ENCODE measurements around the gene MAB21L4. TPM values are rescaled to one million over a fixed set of nuclear protein-coding genes. Genes with fewer than 3 reads are reported as not detected.

Gene MAB21L4
- total and polyA plus RNA-seq, 2 donors (not counting 3 experiments of a cell fraction or from before 2014, with no cell fraction given), result not detected

DNA sequence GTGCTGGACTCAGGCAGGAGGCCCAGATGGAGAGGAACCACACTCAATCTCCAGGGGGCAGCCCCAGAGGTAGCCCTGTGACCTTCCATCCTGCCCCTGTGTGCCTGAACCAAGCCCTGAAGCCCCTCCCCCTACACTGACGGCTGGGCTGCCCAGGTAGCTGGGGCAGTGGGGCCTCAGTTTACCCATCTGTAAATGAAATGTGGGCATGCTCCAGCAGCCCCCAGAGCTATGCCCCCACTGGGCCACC, 26.0 kb upstream of the MAB21L4 start:
- FAIRE-seq, result no peak
- Histone ChIP-seq H3K4me1 (ENCODE audit: control insufficient read depth, extremely low read depth, insufficient read depth, low read length) (no peaks in the 10 kb centered on the region), H4K20me1 (replicated peaks; ENCODE audit: control insufficient read depth, extremely low read depth, insufficient read depth, low read length) (no peaks in the 10 kb centered on the region), H3K4me3 (replicated peaks in 1 of 3; ENCODE audit: insufficient read depth in 1 of 3, low read depth in 1 of 3, low read length in 3 of 3) (no peak overlapping the region), H2AFZ (ENCODE audit: low read depth, low read length) (no peak overlapping the region), H3K79me2 (ENCODE audit: control insufficient read depth, insufficient read depth, low read length) (no peaks in the 10 kb centered on the region), H3K4me2 (ENCODE audit: insufficient read depth, low read length) (no peak overlapping the region), H3K9me3 (replicated peaks; ENCODE audit: control insufficient read depth, insufficient read depth, low read length) (no peaks in the 10 kb centered on the region), H3K9ac (replicated peaks; ENCODE audit: extremely low read depth, insufficient read depth, low read length) (no peak overlapping the region), H3K27ac (ENCODE audit: insufficient read depth, low read depth, low read length) (no peak overlapping the region), H3K27me3 (ENCODE audit: control insufficient read depth in 2 of 2, insufficient read depth in 2 of 2, low read length in 2 of 2) (no peaks in the 10 kb centered on the region), H3K36me3 (ENCODE audit: control insufficient read depth in 2 of 2, extremely low read depth in 1 of 2, insufficient read depth in 2 of 2, low read length in 2 of 2) (no peaks in the 10 kb centered on the region), H3K9me1 (replicated peaks; ENCODE audit: control insufficient read depth, extremely low read depth, insufficient read depth, low read length) (no peaks in the 10 kb centered on the region)
- TF ChIP-seq MYC (IDR thresholded peaks at IDR 0.05; ENCODE audit: low read depth, low read length), result no peak
- no peak for TF ChIP-seq MAX (IDR thresholded peaks at IDR 0.05; ENCODE audit: insufficient read depth, insufficient read length)
- TF ChIP-seq FOS (IDR thresholded peaks at IDR 0.05; ENCODE audit: borderline replicate concordance, insufficient read depth, low read length), result no peak
- TF ChIP-seq POLR2A (IDR thresholded peaks at IDR 0.05; ENCODE audit: low read depth, low read length), result no peak
- no peak for TF ChIP-seq POLR2AphosphoS5 (IDR thresholded peaks at IDR 0.05; ENCODE audit: insufficient read depth, low read depth, low read length)
- dilution Hi-C loops (cut with MboI; ENCODE audit: extremely low pct_ligation_motif_present, low sequenced_read_pairs) (no loop called here), intact Hi-C loops (cut with micrococcal nuclease) (no loop called here)
- no peak for DNase-seq (ENCODE audit: low read depth, low spot score)
- no TSS peak for BruUV-seq (replicated peaks)
- ChIA-PET CTCF (no interaction called here), POLR2A (no interaction called here)

DNA sequence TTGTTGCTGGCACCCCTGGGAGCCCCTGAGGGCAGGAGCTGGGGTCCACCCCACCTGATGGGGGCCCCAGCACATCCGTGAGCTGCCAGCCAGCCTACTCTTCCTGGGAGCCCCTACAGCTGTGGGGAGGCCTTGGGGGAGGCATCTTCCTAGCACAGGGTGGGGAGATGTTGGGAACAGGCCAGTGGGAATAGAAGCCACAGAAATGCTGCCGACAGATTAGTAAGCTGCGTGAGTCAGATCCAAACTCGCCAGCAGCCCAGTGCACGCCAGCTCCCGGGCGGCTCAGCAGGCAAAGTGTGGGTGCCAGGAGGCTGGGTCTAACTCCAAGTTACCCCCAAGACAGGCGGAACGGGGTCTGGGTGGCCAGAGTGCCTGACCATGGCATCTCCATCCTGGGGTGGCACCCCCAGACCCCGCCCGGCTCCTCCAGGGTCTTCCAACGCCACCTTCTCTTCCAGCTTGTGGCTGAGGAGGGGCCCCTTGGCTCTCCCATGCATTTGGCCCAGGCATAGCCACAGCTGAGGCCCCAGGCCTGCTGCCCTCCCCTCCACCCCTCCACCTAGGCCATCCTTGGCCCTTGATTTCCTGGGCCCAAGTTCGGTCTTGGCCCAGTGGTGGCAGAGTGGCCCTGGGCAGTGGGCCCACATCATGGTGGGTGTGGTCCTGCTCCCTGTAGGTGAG, 25.5 kb upstream of the MAB21L4 start:
- Histone ChIP-seq H3K9ac (replicated peaks; ENCODE audit: extremely low read depth, insufficient read depth, low read length) (no peak overlapping the region), H3K4me3 (replicated peaks in 1 of 3; ENCODE audit: insufficient read depth in 1 of 3, low read depth in 1 of 3, low read length in 3 of 3) (no peak overlapping the region), H3K27ac (ENCODE audit: insufficient read depth, low read depth, low read length) (no peak overlapping the region), H2AFZ (ENCODE audit: low read depth, low read length) (no peak overlapping the region), H3K9me1 (replicated peaks; ENCODE audit: control insufficient read depth, extremely low read depth, insufficient read depth, low read length) (no peaks in the 10 kb centered on the region), H3K36me3 (ENCODE audit: control insufficient read depth in 2 of 2, extremely low read depth in 1 of 2, insufficient read depth in 2 of 2, low read length in 2 of 2) (no peaks in the 10 kb centered on the region), H4K20me1 (replicated peaks; ENCODE audit: control insufficient read depth, extremely low read depth, insufficient read depth, low read length) (no peaks in the 10 kb centered on the region), H3K4me2 (ENCODE audit: insufficient read depth, low read length) (no peak overlapping the region), H3K9me3 (replicated peaks; ENCODE audit: control insufficient read depth, insufficient read depth, low read length) (no peaks in the 10 kb centered on the region), H3K4me1 (ENCODE audit: control insufficient read depth, extremely low read depth, insufficient read depth, low read length) (no peaks in the 10 kb centered on the region), H3K27me3 (ENCODE audit: control insufficient read depth in 2 of 2, insufficient read depth in 2 of 2, low read length in 2 of 2) (no peaks in the 10 kb centered on the region), H3K79me2 (ENCODE audit: control insufficient read depth, insufficient read depth, low read length) (no peaks in the 10 kb centered on the region)
- POLR2A ChIA-PET, result no interaction called here
- no peak for TF ChIP-seq GATA2 (IDR thresholded peaks at IDR 0.05; ENCODE audit: insufficient read depth, insufficient read length, low read depth, low read length)
- TF ChIP-seq FOS (IDR thresholded peaks at IDR 0.05; ENCODE audit: borderline replicate concordance, insufficient read depth, low read length), result peak; percentile 11
- no peak for FAIRE-seq
- CTCF ChIA-PET, result no interaction called here
- intact Hi-C loops (cut with micrococcal nuclease), result no loop called here
- no TSS peak for BruUV-seq (replicated peaks)
- no peak for DNase-seq (ENCODE audit: low read depth, low spot score)
- dilution Hi-C loops (cut with MboI; ENCODE audit: extremely low pct_ligation_motif_present, low sequenced_read_pairs), result no loop called here

Data from endothelial cell of umbilical vein (primary cell).